GM12892 (cell line): ENCODE results near the gene TOGARAM1.

Experiments
- POLR2A ChIP-seq: IDR thresholded peaks from 2 replicates; pipeline ENCODE4 v1.6.1; 2011; ENCODE audit warnings: low read depth, low read length, control low read depth
- POLR2AphosphoS5 ChIP-seq: IDR thresholded peaks from 2 replicates; pipeline ENCODE4 v1.6.1; 2011; ENCODE audit warnings: low read depth, low read length, control low read depth

- TF ChIP-seq POLR2AphosphoS5 = no peak
- TF ChIP-seq POLR2A = no peak
These were observed 10.9 kb upstream of the TOGARAM1 start for GRCh38 chr14:44951051-44951450.
